Endothelial cell of umbilical vein (primary cell): ENCODE data around the gene WARS2. TPM values are rescaled to one million over a fixed set of nuclear protein-coding genes. Genes with fewer than 3 reads are reported as not detected.

Experiments used
- BruUV-seq: library from RNA; stranded (reverse); fragments of 400-500 nt; replicated peaks from 2 replicates; lab custom pipeline; 2021; lab: Mats Ljungman, UMichigan
- CTCF ChIA-PET: fragments of 300-600, 350-600 bp; sonication (Branson Sonifier 250); formaldehyde crosslinking; loops from one replicate; lab custom pipeline; 2021; ENCODE audit warnings: antibody characterized with exemption, inconsistent platforms; lab: Charles Lee
- POLR2A ChIA-PET: fragments of 300-600, 350-600 bp; sonication (Branson Sonifier 250); formaldehyde crosslinking; loops from one replicate; lab custom pipeline; 2021; ENCODE audit warnings: antibody characterized with exemption, inconsistent platforms; lab: Charles Lee
- DNase-seq: peaks from one replicate; pipeline ENCODE4 v3.0.0-alpha.2; 2011; ENCODE audit warnings: low read depth, low spot score
- FAIRE-seq: peaks from 2 replicates; lab custom pipeline; 2011; peaks lifted over from hg19 to GRCh38; lab: Jason Lieb, UNC
- H2AFZ ChIP-seq: 2 replicates; pipeline ENCODE4 v1.6.0; 2012; ENCODE audit warnings: low read depth, low read length, control low read depth, inconsistent platforms
- H3K27ac ChIP-seq: 2 replicates; pipeline ENCODE4 v1.5.1; 2011; ENCODE audit warnings: low read depth, mild to moderate bottlenecking, control low read depth, low read length, moderate library complexity; ENCODE audit not compliant: insufficient read depth
- H3K27me3 ChIP-seq, 2 experiments: 2 replicates each; pipeline versions ENCODE4 v1.6.0 to v1.6.1; 2011; ENCODE audit warnings: low read length in 2 of 2, mixed read lengths in 1 of 2; ENCODE audit not compliant: control insufficient read depth in 2 of 2, insufficient read depth in 2 of 2
- H3K36me3 ChIP-seq, 2 experiments: 2 replicates in 1 of 2; 3 replicates in 1 of 2; pipeline ENCODE4 v1.5.1; 2011; ENCODE audit warnings: low read length in 2 of 2, mild to moderate bottlenecking in 1 of 2, moderate library complexity in 1 of 2; ENCODE audit not compliant: control insufficient read depth in 2 of 2, insufficient read depth in 2 of 2; ENCODE audit errors: extremely low read depth in 1 of 2
- H3K4me1 ChIP-seq: 3 replicates; pipeline ENCODE4 v1.5.1; 2011; ENCODE audit warnings: mild to moderate bottlenecking, low read length; ENCODE audit not compliant: control insufficient read depth, insufficient read depth; ENCODE audit errors: extremely low read depth
- H3K4me2 ChIP-seq: 2 replicates; pipeline ENCODE4 v1.6.1; 2011; ENCODE audit warnings: low read length, control low read depth, mixed read lengths; ENCODE audit not compliant: insufficient read depth
- H3K4me3 ChIP-seq, 3 experiments: fragments of 200-600 bp in 1 of 3; sonication (generic), shearing (Covaris generic) in 1 of 3; replicated peaks in 1 of 3; 2 replicates each; pipeline ENCODE4 v1.5.1; 2011 to 2016; ENCODE audit warnings: control low read depth in 3 of 3, low read length in 3 of 3, mild to moderate bottlenecking in 2 of 3, inconsistent platforms in 1 of 3, low read depth in 1 of 3, moderate library complexity in 1 of 3; ENCODE audit not compliant: insufficient read depth in 1 of 3
- H3K79me2 ChIP-seq: 2 replicates; pipeline ENCODE4 v1.6.0; 2012; ENCODE audit warnings: low read length, inconsistent platforms; ENCODE audit not compliant: control insufficient read depth, insufficient read depth
- H3K9ac ChIP-seq: replicated peaks from 2 replicates; pipeline ENCODE3; 2011; ENCODE audit warnings: low read length, control low read depth; ENCODE audit not compliant: insufficient read depth; ENCODE audit errors: extremely low read depth
- H3K9me1 ChIP-seq: replicated peaks from 3 replicates; pipeline ENCODE4 v1.6.0; 2011; ENCODE audit warnings: mild to moderate bottlenecking, low read length; ENCODE audit not compliant: control insufficient read depth, insufficient read depth; ENCODE audit errors: extremely low read depth
- H3K9me3 ChIP-seq: replicated peaks from 2 replicates; pipeline ENCODE4 v1.5.1; 2012; ENCODE audit warnings: low read length, inconsistent platforms; ENCODE audit not compliant: control insufficient read depth, insufficient read depth
- H4K20me1 ChIP-seq: replicated peaks from 2 replicates; pipeline ENCODE3; 2011; ENCODE audit warnings: mild to moderate bottlenecking, low read length; ENCODE audit not compliant: control insufficient read depth, insufficient read depth; ENCODE audit errors: extremely low read depth
- EZH2 ChIP-seq: IDR thresholded peaks from 2 replicates; pipeline ENCODE4 v1.6.1; 2012; ENCODE audit warnings: borderline replicate concordance, low read depth, mild to moderate bottlenecking, moderate library complexity, low read length, inconsistent platforms; ENCODE audit not compliant: severe bottlenecking
- FOS ChIP-seq: IDR thresholded peaks from 2 replicates; pipeline ENCODE4 v1.6.1; 2011; ENCODE audit warnings: mild to moderate bottlenecking, low read length, moderate library complexity, borderline replicate concordance; ENCODE audit not compliant: insufficient read depth
- GATA2 ChIP-seq: IDR thresholded peaks from 2 replicates; pipeline ENCODE4 v1.7.0; 2011; ENCODE audit warnings: low read depth, mild to moderate bottlenecking, moderate library complexity, mixed read lengths, low read length; ENCODE audit not compliant: insufficient read length, insufficient read depth
- JUN ChIP-seq: IDR thresholded peaks from 2 replicates; pipeline ENCODE4 v1.6.1; 2011; ENCODE audit warnings: borderline replicate concordance, low read depth; ENCODE audit not compliant: insufficient read length, insufficient read depth
- MAX ChIP-seq: IDR thresholded peaks from 2 replicates; pipeline ENCODE4 v1.6.1; 2011; ENCODE audit not compliant: insufficient read depth, insufficient read length
- MYC ChIP-seq: IDR thresholded peaks from one replicate; pipeline ENCODE4 v1.6.1; 2011; ENCODE audit warnings: mild to moderate bottlenecking, low read depth, low read length
- POLR2A ChIP-seq: IDR thresholded peaks from 2 replicates; pipeline ENCODE4 v1.6.1; 2012; ENCODE audit warnings: low read depth, mild to moderate bottlenecking, control low read depth, low read length
- POLR2AphosphoS5 ChIP-seq: IDR thresholded peaks from 2 replicates; pipeline ENCODE4 v1.6.1; 2012; ENCODE audit warnings: low read depth, mild to moderate bottlenecking, control low read depth, low read length, moderate library complexity; ENCODE audit not compliant: insufficient read depth
- dilution Hi-C: fragments of 300-500 bp; cut with MboI; formaldehyde crosslinking; loops from one replicate; pipeline ENCODE4 v1.15.0; 2019; ENCODE audit warnings: low sequenced_read_pairs; ENCODE audit not compliant: extremely low pct_ligation_motif_present
- intact Hi-C: fragments of 100-400 bp; cut with micrococcal nuclease; formaldehyde crosslinking; loops from one replicate; pipeline ENCODE4 v1.10.0; 2022
- polyA plus RNA-seq, 4 experiments: library from polyadenylated mRNA; depleted of rRNA in 3 of 4; stranded (reverse) in 3 of 4; unstranded in 1 of 4; fragments of >200 nt; gene quantifications; 2 replicates each; pipeline versions ENCODE4 v1.2.1 to v1.2.3, GENCODE V29; 2011 to 2012; ENCODE audit warnings: missing spikeins in 1 of 4
- total RNA-seq: library from RNA; stranded (reverse); gene quantifications from 2 replicates; pipeline ENCODE4 v1.2.3, GENCODE V29; 2021
- TF ChIP-seq, protein P1 (sequence below), 2 donors: IDR thresholded peaks; 1 replicate in 1 of 2; 2 replicates in 1 of 2; pipeline ENCODE4 v1.5.1; 2011; ENCODE audit warnings: low read length in 2 of 2, mild to moderate bottlenecking in 2 of 2, moderate library complexity in 2 of 2, control low read depth in 1 of 2, inconsistent platforms in 1 of 2, low read depth in 1 of 2; ENCODE audit not compliant: insufficient read depth in 1 of 2; ENCODE audit errors: extremely low read depth in 1 of 2

The WARS2 gene
- total and polyA plus RNA-seq, 2 donors (not counting 3 experiments of a cell fraction or from before 2014, with no cell fraction given) = 5.9 to 11.8 TPM

GRCh38 chr1:118988186-118989005, 152.1 kb downstream of the WARS2 start, which contains the start of gene TBX15:
Gene TBX15 (minus strand): TSS chr1:118988343. CDS start chr1:118987795, 548 bp downstream.
- peak; percentile 68 for FAIRE-seq
- H3K27me3 ChIP-seq = peaks cover 95 to 98% of the 10 kb centered on the region in 2 experiments
- no peaks in the 10 kb centered on the region for H3K79me2 ChIP-seq

More at GRCh38 chr1:118988186-118989005, 152.1 kb downstream of the WARS2 start, which contains the start of gene TBX15:
- ChIA-PET CTCF (no interaction called here), POLR2A (no interaction called here)
- H2AFZ ChIP-seq = no peak within 1 kb of the TSS
- H4K20me1 ChIP-seq = no peaks in the 10 kb centered on the region
- H3K9me3 ChIP-seq = no peaks in the 10 kb centered on the region
- no peak within 1 kb of the TSS for H3K9ac ChIP-seq
- H3K27ac ChIP-seq = no peak within 1 kb of the TSS
- H3K4me3 ChIP-seq = peak within 1 kb of the TSS in 1 of 3 experiments; percentile 0
- intact Hi-C loops (no loop called here), dilution Hi-C loops (no loop called here)
- peaks cover 12% of the 10 kb centered on the region for H3K4me1 ChIP-seq
- no peaks in the 10 kb centered on the region for H3K9me1 ChIP-seq
- BruUV-seq = no TSS peak
- DNase-seq = no peak
- H3K4me2 ChIP-seq = no peak within 1 kb of the TSS
- no peaks in the 10 kb centered on the region for H3K36me3 ChIP-seq
- TF ChIP-seq JUN = no peak
- no peak for TF ChIP-seq POLR2AphosphoS5
- TF ChIP-seq EZH2 = no peak
- TF ChIP-seq FOS = no peak
- no peak for TF ChIP-seq GATA2
- no peak for TF ChIP-seq MAX
- no peak for TF ChIP-seq POLR2A
- TF ChIP-seq, protein P1, sequence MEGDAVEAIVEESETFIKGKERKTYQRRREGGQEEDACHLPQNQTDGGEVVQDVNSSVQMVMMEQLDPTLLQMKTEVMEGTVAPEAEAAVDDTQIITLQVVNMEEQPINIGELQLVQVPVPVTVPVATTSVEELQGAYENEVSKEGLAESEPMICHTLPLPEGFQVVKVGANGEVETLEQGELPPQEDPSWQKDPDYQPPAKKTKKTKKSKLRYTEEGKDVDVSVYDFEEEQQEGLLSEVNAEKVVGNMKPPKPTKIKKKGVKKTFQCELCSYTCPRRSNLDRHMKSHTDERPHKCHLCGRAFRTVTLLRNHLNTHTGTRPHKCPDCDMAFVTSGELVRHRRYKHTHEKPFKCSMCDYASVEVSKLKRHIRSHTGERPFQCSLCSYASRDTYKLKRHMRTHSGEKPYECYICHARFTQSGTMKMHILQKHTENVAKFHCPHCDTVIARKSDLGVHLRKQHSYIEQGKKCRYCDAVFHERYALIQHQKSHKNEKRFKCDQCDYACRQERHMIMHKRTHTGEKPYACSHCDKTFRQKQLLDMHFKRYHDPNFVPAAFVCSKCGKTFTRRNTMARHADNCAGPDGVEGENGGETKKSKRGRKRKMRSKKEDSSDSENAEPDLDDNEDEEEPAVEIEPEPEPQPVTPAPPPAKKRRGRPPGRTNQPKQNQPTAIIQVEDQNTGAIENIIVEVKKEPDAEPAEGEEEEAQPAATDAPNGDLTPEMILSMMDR (IDR thresholded peaks at IDR 0.05; ENCODE audit: extremely low read depth in 1 of 2, insufficient read depth in 1 of 2, low read depth in 1 of 2, low read length in 2 of 2) = no peak
- TF ChIP-seq MYC = no peak
